IMR-90 (cell line): ENCODE data around the gene SYT2.
"Not testable (repeated sequence)": the region's sequence is repeated elsewhere in the genome, so short reads cannot be mapped to it uniquely, and the experiment has no call there.

Experiments used
- BHLHE40 ChIP-seq: fragments of 150-350 bp; IDR thresholded peaks from 2 replicates; pipeline ENCODE4 v1.6.1; 2016; ENCODE audit warnings: mild to moderate bottlenecking, low read depth, low read length
- CEBPB ChIP-seq: IDR thresholded peaks from 2 replicates; pipeline ENCODE4 v1.6.1; 2012; ENCODE audit warnings: low read depth, low read length, improper control_type of control experiment
- CTCF ChIP-seq: conservative IDR thresholded peaks from 2 replicates; pipeline ENCODE4 v1.5.1; 2012; ENCODE audit warnings: mild to moderate bottlenecking, low read depth, low read length, improper control_type of control experiment
- POLR2A ChIP-seq: IDR thresholded peaks from 2 replicates; pipeline ENCODE4 v1.6.1; 2012; ENCODE audit warnings: mild to moderate bottlenecking, low read depth, low read length
- RAD21 ChIP-seq: IDR thresholded peaks from 2 replicates; pipeline ENCODE4 v1.6.1; 2012; ENCODE audit warnings: low read length, improper control_type of control experiment
- RCOR1 ChIP-seq: IDR thresholded peaks from 2 replicates; pipeline ENCODE4 v1.6.1; 2012; ENCODE audit warnings: mild to moderate bottlenecking, low read length, improper control_type of control experiment; ENCODE audit not compliant: insufficient replicate concordance
- RFX5 ChIP-seq: IDR thresholded peaks from 2 replicates; pipeline ENCODE4 v1.8.0; 2012; ENCODE audit warnings: low read depth, mild to moderate bottlenecking, low read length, moderate library complexity
- SMC3 ChIP-seq: fragments of 150-350 bp; IDR thresholded peaks from 2 replicates; pipeline ENCODE4 v1.6.1; 2016; ENCODE audit warnings: low read depth, mild to moderate bottlenecking, antibody characterized with exemption, low read length, moderate library complexity

DNA sequence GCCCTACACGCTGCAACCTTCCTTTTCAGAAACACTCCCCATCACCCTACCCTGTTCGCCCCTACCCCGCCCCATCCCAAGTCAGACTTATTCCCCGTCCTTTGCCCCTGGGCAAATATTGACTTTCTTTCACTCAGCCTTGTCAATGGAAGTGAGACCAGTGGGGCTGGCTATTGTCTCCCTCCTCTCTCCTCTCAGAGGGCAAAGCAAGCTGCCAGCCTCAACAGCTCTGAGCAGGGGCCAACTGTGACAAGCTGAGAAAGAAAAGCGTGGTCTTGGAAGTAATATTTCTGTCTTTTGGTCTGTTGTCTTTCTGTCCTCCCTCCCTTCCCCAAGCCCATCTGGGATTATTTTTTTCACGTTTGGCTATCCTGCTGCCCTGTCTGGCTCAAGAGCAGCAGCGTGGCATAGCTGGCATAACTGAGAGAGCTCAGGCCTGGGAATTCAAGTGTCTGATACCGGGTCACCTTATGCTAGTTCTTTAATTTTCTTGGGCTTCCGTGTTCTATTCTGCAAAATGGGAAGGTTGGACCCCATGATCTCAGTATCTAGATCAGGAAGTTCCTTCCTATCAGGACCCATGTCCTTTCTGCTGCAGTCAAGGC is 71.5 kb downstream of the SYT2 start:
- TF ChIP-seq CTCF, RAD21, POLR2A, SMC3, CEBPB, RFX5, RCOR1, BHLHE40: not testable (repeated sequence)
